GM10266 (cell line): Measurements from ENCODE around the gene SIN3B.

Experiments used
- DNase-seq: peaks from one replicate; pipeline ENCODE4 v3.0.0; 2012; ENCODE audit errors: extremely low spot score
- CTCF ChIP-seq: IDR thresholded peaks from 2 replicates; pipeline ENCODE4 v1.5.1; 2012; ENCODE audit warnings: mild to moderate bottlenecking, low read depth; ENCODE audit not compliant: control insufficient read depth, insufficient read depth; ENCODE audit errors: missing control alignments

The SIN3B gene

GRCh38 chr19:16894080-16894479 lies 64.9 kb downstream of the SIN3B start:
- TF ChIP-seq CTCF = no peak
- no peak for DNase-seq

- TF ChIP-seq CTCF = no peak
- no peak for DNase-seq
These were observed 66.4 kb downstream of the SIN3B start for GRCh38 chr19:16895467-16896145.

GRCh38 chr19:16896146-16897028 lies 67.2 kb downstream of the SIN3B start:
- TF ChIP-seq CTCF = no peak
- DNase-seq = no peak

GRCh38 chr19:16897029-16897855 lies 68.0 kb downstream of the SIN3B start:
- TF ChIP-seq CTCF = no peak
- peak; percentile 98 for DNase-seq

- no peak for TF ChIP-seq CTCF
- no peak for DNase-seq
These were observed 68.6 kb downstream of the SIN3B start for GRCh38 chr19:16897856-16898161.

- DNase-seq = no peak
- TF ChIP-seq CTCF = no peak
These were observed 69.3 kb downstream of the SIN3B start for GRCh38 chr19:16898361-16899015.
